HepG2 (cell line): Measurements from ENCODE around the gene AHNAK. TPM values are rescaled to one million over a fixed set of nuclear protein-coding genes. Genes with fewer than 3 reads are reported as not detected.

Source experiments
- ATAC-seq: fragments of 200-7000 bp; cut with Tn5 transposase; 3 replicates; pipeline ENCODE4 v1.9.1; 2020; ENCODE audit warnings: mild to moderate bottlenecking, moderate library complexity
- BruUV-seq: library from RNA; stranded (reverse); fragments of 400-500 nt; replicated peaks from 2 replicates; lab custom pipeline; 2021; lab: Mats Ljungman, UMichigan
- CTCF ChIA-PET: fragments of 300-600 bp; formaldehyde crosslinking; extraction: SDS; loops from one replicate; lab custom pipeline; 2021; ENCODE audit warnings: low total read pairs, inconsistent platforms, low intra/inter-chr PET ratio; lab: Yijun Ruan, JAX
- POLR2A ChIA-PET: fragments of 350-600 bp; sonication (Branson Sonifier 250); formaldehyde crosslinking; loops from one replicate; lab custom pipeline; 2020; ENCODE audit warnings: antibody characterized with exemption, inconsistent platforms; lab: Yijun Ruan, JAX
- DNase-seq: peaks from one replicate; pipeline ENCODE4 v3.0.0-alpha.2; 2015; ENCODE audit warnings: low spot score
- FAIRE-seq: peaks from 3 replicates; lab custom pipeline; 2011; peaks lifted over from hg19 to GRCh38; lab: Jason Lieb, UNC
- H2AFZ ChIP-seq: one replicate; pipeline ENCODE4 v1.6.1; 2011; ENCODE audit warnings: low read length, inconsistent platforms
- H3K27ac ChIP-seq: fragments of 300-600 bp; 3 replicates; pipeline ENCODE4 v1.8.0; 2011; ENCODE audit warnings: mixed run types, mild to moderate bottlenecking, mixed read lengths, low read length, inconsistent platforms; ENCODE audit not compliant: insufficient read depth; ENCODE audit errors: extremely low read length
- H3K27me3 ChIP-seq, 2 experiments: fragments of 200-600 bp in 1 of 2; 2 replicates in 1 of 2; 3 replicates in 1 of 2; pipeline versions ENCODE4 v1.6.0 to v1.8.0; 2011; ENCODE audit warnings: low read length in 2 of 2, mild to moderate bottlenecking in 2 of 2, moderate library complexity in 2 of 2, inconsistent platforms in 1 of 2; ENCODE audit not compliant: insufficient read depth in 2 of 2, control insufficient read depth in 1 of 2
- H3K36me3 ChIP-seq, 2 experiments: fragments of 200-600 bp in 1 of 2; replicated peaks in 1 of 2; 2 replicates in 1 of 2; 3 replicates in 1 of 2; pipeline versions ENCODE4 v1.5.1 to v1.8.0; 2011; ENCODE audit warnings: low read length in 2 of 2, inconsistent platforms in 1 of 2; ENCODE audit not compliant: insufficient read depth in 2 of 2, control insufficient read depth in 1 of 2
- H3K4me1 ChIP-seq: 2 replicates; pipeline ENCODE4 v1.5.1; 2012; ENCODE audit warnings: low read length, inconsistent platforms; ENCODE audit not compliant: insufficient read depth
- H3K4me2 ChIP-seq: 2 replicates; pipeline ENCODE4 v1.6.0; 2011; ENCODE audit warnings: low read depth, low read length, inconsistent platforms
- H3K4me3 ChIP-seq, 3 experiments: fragments of 200-600 bp in 1 of 3; sonication (generic), shearing (Covaris generic) in 1 of 3; replicated peaks in 1 of 3; 2 replicates each; pipeline ENCODE4 v1.5.1; 2011 to 2016; ENCODE audit warnings: low read length in 3 of 3, inconsistent platforms in 2 of 3, low read depth in 2 of 3, mild to moderate bottlenecking in 2 of 3, control low read depth in 1 of 3, mixed read lengths in 1 of 3; ENCODE audit not compliant: insufficient read depth in 1 of 3
- H3K79me2 ChIP-seq: one replicate; pipeline ENCODE4 v1.6.1; 2011; ENCODE audit warnings: low read length, inconsistent platforms; ENCODE audit not compliant: insufficient read depth
- H3K9ac ChIP-seq: 2 replicates; pipeline ENCODE4 v1.6.0; 2011; ENCODE audit warnings: mild to moderate bottlenecking, low read depth, low read length, inconsistent platforms; ENCODE audit not compliant: insufficient read depth
- H3K9me3 ChIP-seq: 2 replicates; pipeline ENCODE4 v1.5.1; 2012; ENCODE audit warnings: mild to moderate bottlenecking, low read length
- H4K20me1 ChIP-seq: 2 replicates; pipeline ENCODE4 v1.6.0; 2011; ENCODE audit warnings: inconsistent platforms, mild to moderate bottlenecking, low read length, moderate library complexity; ENCODE audit not compliant: insufficient read depth
- DNMT1 ChIP-seq: sonication (generic); formaldehyde crosslinking; IDR thresholded peaks from 2 replicates; pipeline ENCODE4 v1.5.1; 2020; ENCODE audit warnings: mild to moderate bottlenecking, missing genetic modification reagents
- RARA ChIP-seq: IDR thresholded peaks from 2 replicates; pipeline ENCODE4 v1.6.1; 2016; ENCODE audit warnings: missing genetic modification reagents, missing compliant biosample characterization
- SCMH1 ChIP-seq: sonication (generic); formaldehyde crosslinking; IDR thresholded peaks from 2 replicates; pipeline ENCODE4 v1.9.0; 2021; ENCODE audit warnings: missing genetic modification reagents, mild to moderate bottlenecking, borderline replicate concordance
- ZNF121 ChIP-seq: sonication (generic); formaldehyde crosslinking; IDR thresholded peaks from 2 replicates; pipeline ENCODE4 v1.5.0; 2020; ENCODE audit warnings: mild to moderate bottlenecking, missing genetic modification reagents
- ZNF263 ChIP-seq: sonication (generic); formaldehyde crosslinking; IDR thresholded peaks from 2 replicates; pipeline ENCODE4 v1.4.0; 2020; ENCODE audit warnings: missing genetic modification reagents
- ZNF660 ChIP-seq: sonication (generic); formaldehyde crosslinking; IDR thresholded peaks from 2 replicates; pipeline ENCODE4 v1.5.1; 2020; ENCODE audit warnings: mild to moderate bottlenecking, low read depth, missing genetic modification reagents, borderline replicate concordance
- ZNF770 ChIP-seq: sonication (generic); formaldehyde crosslinking; IDR thresholded peaks from 2 replicates; pipeline ENCODE4 v1.5.0; 2020; ENCODE audit warnings: mild to moderate bottlenecking, missing genetic modification reagents
- WGBS: methylation state at CpG from one replicate; pipeline ENCODE4 v1.1.6; 2017; ENCODE audit warnings: low lambda C conversion rate; 5-methylcytosine and 5-hydroxymethylcytosine counted together
- in situ Hi-C: cut with HindIII; loops from 2 replicates; pipeline ENCODE4 v1.10.0; 2017; ENCODE audit warnings: low pct_unique_long_range_greater_than_20kb; ENCODE audit not compliant: extremely low pct_ligation_motif_present
- intact Hi-C: fragments of 100-400 bp; cut with micrococcal nuclease; formaldehyde crosslinking; loops from one replicate; pipeline ENCODE4 v1.10.0; 2022; ENCODE audit not compliant: unreplicated experiment
- polyA plus RNA-seq, 8 experiments: library from polyadenylated mRNA; depleted of rRNA in 3 of 8; stranded (reverse) in 7 of 8; unstranded in 1 of 8; fragments of >200 nt; fragmentation: Illumina TruSeq in 4 of 8; extraction: Trizol in 4 of 8; gene quantifications; 2 replicates each; pipeline versions ENCODE4 v1.2.1 to v1.2.3, GENCODE V29; 2011 to 2016; ENCODE audit warnings: low read depth in 4 of 8, missing spikeins in 1 of 8, mixed read lengths in 1 of 8; ENCODE audit not compliant: insufficient read depth in 1 of 8
- total RNA-seq, 5 experiments: library from RNA; depleted of rRNA; stranded (reverse); fragments of >200 nt; fragmentation: Illumina TruSeq; extraction: Trizol; gene quantifications; 2 replicates each; pipeline ENCODE4 v1.2.3, GENCODE V29; 2016; ENCODE audit warnings: low read depth in 1 of 5

The AHNAK gene
- total and polyA plus RNA-seq, 2 of the 13 experiments (the other 11 are each of a cell fraction or from before 2014, with no cell fraction given): 23.4 to 25.0 TPM

GRCh38 chr11:62445314-62445740 lies 101.3 kb downstream of the AHNAK start:
- DNase-seq (no peak), ATAC-seq (no peak), FAIRE-seq (no peak)
- Histone ChIP-seq H3K9ac (no peak overlapping the region), H4K20me1 (no peaks in the 10 kb centered on the region), H3K27me3 (peaks cover 3 to 22% of the 10 kb centered on the region in 2 experiments; a peak in 4 of 5 replicates), H2AFZ (no peak overlapping the region), H3K4me3 (no peak overlapping the region), H3K36me3 (no peaks in the 10 kb centered on the region), H3K27ac (no peak overlapping the region), H3K79me2 (no peaks in the 10 kb centered on the region), H3K4me2 (no peak overlapping the region), H3K4me1 (peaks cover 33% of the 10 kb centered on the region), H3K9me3 (no peaks in the 10 kb centered on the region)
- TF ChIP-seq RARA (CRISPR knock-in tag) (0 out of 2 replicates have a peak, but pooled peaks have one; percentile 9), ZNF121 (peak; percentile 94), DNMT1 (0 out of 2 replicates have a peak, but pooled peaks have one; percentile 25), ZNF770 (peak; percentile 86), ZNF660 (CRISPR knock-in tag) (no peak), ZNF263 (CRISPR knock-in tag) (peak; percentile 59), SCMH1 (CRISPR knock-in tag) (no peak)
- 39% methylated on average over 3 of the region's 5 CpGs for WGBS
- in situ Hi-C loops (no loop called here), intact Hi-C loops (no loop called here)
- BruUV-seq: no TSS peak
- ChIA-PET CTCF (no interaction called here), POLR2A (interaction anchor here (0.8 to 0.9 kb wide), 2 partner anchors 21 to 146 kb away, joined by 3 read pairs; partner anchors contain the start of gene TUT1)
